ENCODE results near the gene TCFL5. TPM values are rescaled to one million over a fixed set of nuclear protein-coding genes. Genes with fewer than 3 reads are reported as not detected.

Gene TCFL5
- total RNA-seq, 1 donor from 2014 or later, result 1.1 TPM

DNA sequence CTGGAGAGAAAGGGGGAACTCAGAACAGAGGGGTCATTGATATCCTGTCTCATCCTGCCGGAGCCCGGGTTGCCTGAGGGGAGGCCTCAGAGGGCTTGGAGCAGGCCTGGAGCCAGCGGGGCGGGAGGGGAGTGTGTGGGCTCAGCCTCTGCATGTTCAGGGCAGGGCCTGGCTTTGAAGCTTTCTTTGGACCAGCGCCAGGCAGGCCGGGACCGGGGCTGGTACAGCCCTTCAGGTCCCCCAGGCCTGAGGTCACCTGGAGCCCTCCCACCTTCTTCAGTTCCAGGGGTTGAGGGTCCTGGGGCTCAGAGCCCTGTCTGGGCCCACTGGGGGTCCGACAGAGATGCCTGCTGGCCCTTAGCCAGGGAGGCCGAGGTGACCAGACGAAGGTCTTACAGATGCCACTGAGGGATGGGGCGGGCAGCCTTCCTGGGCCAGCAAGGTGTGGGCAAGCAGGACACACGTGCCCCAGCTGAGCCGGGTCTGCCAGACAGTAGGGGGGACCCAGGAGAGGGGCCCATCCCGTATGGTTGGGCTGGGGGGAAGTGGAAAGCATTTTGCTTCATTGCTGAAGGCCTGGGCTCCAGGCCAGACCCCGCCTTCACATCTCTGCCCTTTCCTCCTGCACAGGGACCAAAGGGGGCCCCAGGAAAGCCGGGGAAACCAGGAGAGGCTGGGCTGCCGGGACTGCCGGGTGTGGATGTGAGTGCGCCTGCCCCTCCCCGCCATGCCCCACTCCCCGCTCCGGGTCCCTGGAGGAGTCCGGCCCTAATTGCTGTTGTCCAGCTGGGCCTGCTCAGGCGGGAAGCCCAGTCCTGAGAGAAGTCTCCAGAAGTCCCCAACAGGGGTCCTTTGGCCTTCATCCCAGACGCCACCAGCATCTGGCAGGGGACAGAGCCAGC, 42.8 kb downstream of the TCFL5 start:
- Histone ChIP-seq H3K4me3 (peak overlapping the region in 1 of 2 donors; percentile 21), H3K36me3 (peaks cover 0 to under 1% of the 10 kb centered on the region in 2 donors), H3K27ac (peak overlapping the region; percentile 1 to 5), H3K4me1 (peaks cover 20 to 39% of the 10 kb centered on the region in 2 donors), H3K27me3 (peaks cover 17% of the 10 kb centered on the region), H3K9me3 (no peaks in the 10 kb centered on the region)
- peak in 1 of 2 donors; percentile 83 for DNase-seq (ENCODE audit: low spot score in 2 of 2)
- intact Hi-C loops (cut with DNase I), result no loop called here
- TF ChIP-seq, protein P1, sequence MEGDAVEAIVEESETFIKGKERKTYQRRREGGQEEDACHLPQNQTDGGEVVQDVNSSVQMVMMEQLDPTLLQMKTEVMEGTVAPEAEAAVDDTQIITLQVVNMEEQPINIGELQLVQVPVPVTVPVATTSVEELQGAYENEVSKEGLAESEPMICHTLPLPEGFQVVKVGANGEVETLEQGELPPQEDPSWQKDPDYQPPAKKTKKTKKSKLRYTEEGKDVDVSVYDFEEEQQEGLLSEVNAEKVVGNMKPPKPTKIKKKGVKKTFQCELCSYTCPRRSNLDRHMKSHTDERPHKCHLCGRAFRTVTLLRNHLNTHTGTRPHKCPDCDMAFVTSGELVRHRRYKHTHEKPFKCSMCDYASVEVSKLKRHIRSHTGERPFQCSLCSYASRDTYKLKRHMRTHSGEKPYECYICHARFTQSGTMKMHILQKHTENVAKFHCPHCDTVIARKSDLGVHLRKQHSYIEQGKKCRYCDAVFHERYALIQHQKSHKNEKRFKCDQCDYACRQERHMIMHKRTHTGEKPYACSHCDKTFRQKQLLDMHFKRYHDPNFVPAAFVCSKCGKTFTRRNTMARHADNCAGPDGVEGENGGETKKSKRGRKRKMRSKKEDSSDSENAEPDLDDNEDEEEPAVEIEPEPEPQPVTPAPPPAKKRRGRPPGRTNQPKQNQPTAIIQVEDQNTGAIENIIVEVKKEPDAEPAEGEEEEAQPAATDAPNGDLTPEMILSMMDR (IDR thresholded peaks at IDR 0.05), result no peak

DNA sequence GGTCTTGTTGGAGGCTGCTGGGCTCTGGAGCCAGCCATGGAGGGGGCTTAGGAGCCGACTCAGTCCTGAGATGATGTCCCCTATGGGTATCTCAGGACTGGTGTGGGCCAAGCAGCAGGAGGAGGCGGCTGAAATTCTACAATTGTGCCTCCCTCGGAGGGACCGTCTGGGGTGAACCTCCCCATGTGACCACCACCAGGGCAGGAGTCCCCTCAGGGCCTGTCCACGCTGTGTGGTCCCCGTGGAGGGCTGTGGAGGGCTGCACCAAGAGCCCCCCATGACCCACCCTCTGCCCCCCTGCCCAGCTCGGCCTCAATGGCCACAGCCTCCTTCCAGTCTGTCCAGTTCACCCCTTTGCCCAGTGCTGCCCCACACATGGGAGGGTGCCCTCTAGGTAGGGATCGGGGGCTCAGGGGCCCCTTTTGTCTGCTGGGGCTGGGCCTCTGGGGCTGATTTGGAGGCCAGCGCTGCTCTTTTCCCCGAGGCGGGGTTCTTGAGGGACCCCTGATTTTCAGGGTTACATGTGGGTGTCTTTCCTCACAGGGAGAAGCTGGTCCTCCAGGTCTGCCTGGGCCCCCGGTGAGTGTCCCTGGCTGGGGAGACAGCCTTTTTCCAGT, 43.5 kb downstream of the TCFL5 start:
- H3K36me3 ChIP-seq, result peaks cover 4 to 7% of the 10 kb centered on the region in 2 donors
- peaks cover 20 to 37% of the 10 kb centered on the region in 2 donors for H3K4me1 ChIP-seq
- no peak overlapping the region for H3K27ac ChIP-seq
- H3K27me3 ChIP-seq, result peaks cover 17% of the 10 kb centered on the region
- H3K4me3 ChIP-seq, result no peak overlapping the region
- TF ChIP-seq, protein P1 (IDR thresholded peaks at IDR 0.05), result no peak
- H3K9me3 ChIP-seq, result no peaks in the 10 kb centered on the region
- no peak for DNase-seq (ENCODE audit: low spot score in 2 of 2)
- intact Hi-C loops (cut with DNase I), result no loop called here

DNA sequence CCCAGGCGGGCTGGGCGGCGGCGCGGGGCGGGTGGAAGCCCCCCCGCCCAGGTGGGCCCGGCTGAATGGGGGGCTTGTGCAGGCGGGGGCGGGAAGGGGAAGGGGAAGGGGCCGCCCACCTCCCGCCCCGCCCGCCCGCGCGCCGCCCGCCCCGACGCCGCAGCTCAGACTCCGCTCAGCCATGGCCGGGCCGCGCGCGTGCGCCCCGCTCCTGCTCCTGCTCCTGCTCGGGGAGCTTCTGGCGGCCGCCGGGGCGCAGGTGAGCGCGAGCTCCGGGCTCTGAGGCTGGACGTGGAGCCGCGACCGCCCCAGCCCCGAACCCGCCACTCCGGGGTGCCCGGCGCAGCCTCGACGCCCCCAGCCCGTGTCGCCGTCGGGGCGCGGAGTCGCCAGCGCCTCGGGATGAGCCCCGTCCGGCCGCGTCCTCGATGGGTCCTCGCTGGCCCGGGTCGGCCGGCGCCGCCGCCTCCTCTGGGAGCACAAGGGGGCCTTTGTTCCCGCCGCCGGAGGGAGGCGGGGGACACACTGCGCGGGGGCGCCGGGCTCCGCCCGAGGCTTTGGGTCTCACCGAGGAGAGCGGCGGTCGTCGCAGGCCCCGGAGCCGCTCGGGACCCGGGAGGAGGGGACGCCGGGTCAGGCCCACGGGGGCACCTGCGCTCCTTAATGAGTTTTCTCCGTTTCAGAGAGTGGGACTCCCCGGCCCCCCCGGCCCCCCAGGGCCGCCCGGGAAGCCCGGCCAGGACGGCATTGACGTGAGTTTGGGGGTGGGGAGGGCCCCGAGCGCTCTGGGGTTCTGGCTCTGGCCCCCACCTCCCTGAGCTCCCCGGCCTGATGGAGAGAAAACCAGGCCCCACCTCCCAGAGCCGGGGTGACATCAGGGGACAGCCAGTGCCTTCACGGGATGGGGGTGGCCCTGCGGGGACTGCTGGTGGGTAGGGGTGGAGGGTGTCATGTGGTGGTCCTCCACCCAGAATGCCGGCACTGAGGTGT, 44.4 kb downstream of the TCFL5 start, which contains the start of gene COL9A3:
Gene COL9A3, plus strand, starts transcription at position 167 of the 990 bp plus-strand sequence. Its CDS starts 15 bp downstream, at position 182.
- Histone ChIP-seq H3K27ac (no peak within 1 kb of the TSS), H3K36me3 (peaks cover 12 to 16% of the 10 kb centered on the region in 2 donors), H3K4me1 (peaks cover 20 to 37% of the 10 kb centered on the region in 2 donors), H3K4me3 (peak within 1 kb of the TSS; percentile 53 to 63), H3K27me3 (peaks cover 17% of the 10 kb centered on the region), H3K9me3 (no peaks in the 10 kb centered on the region)
- intact Hi-C loops (cut with DNase I), result no loop called here
- no peak for DNase-seq (ENCODE audit: low spot score in 2 of 2)
- TF ChIP-seq, protein P1 (IDR thresholded peaks at IDR 0.05), result no peak

DNA sequence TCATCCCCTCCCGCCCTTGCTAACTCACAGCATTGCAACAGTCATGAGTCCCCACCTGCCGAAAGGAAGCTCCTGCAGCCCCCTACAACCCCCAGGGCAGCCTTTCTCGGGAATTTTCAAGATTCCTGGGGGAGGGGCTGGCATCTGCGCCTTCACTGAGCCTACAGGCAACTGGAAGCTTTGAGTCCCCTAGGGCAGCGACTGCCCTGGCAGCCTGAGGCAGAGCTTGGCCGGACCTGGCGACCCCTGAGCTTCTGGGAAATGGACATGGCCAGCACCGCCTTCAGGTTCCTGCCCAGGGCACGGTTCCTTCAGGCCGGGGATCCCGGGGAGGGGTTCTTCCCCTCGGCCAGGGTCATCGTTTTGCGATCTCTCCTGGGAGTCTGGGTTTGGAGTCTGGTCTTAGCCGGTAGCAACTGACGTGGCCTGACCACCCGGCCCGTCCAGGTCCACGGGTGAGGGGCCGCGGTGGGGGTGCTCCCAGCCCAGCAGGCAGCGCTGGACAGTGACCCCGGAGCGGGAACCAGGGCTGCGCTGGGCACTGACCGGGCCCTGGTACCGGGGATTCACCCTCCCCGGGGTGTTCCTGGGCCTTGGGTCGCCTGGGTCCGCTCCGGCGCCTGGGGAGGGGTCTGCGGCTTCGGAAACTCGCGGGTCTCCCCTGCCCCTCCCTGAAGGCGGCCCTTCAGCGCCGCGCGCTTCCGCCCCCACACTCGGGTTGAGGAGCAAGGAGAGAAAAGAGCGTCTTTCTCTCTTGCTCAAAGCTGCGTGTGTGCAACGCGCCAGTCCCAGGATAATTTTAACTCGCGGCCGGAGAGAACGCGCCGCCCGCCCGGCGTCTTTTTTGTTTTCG, 45.4 kb downstream of the TCFL5 start:
- DNase-seq (ENCODE audit: low spot score in 2 of 2), result no peak
- H3K4me3 ChIP-seq, result peak overlapping the region; percentile 53 to 63
- peaks cover 17% of the 10 kb centered on the region for H3K27me3 ChIP-seq
- TF ChIP-seq, protein P1 (IDR thresholded peaks at IDR 0.05), result no peak
- H3K27ac ChIP-seq, result no peak overlapping the region
- intact Hi-C loops (cut with DNase I), result no loop called here
- H3K36me3 ChIP-seq, result peaks cover 22 to 25% of the 10 kb centered on the region in 2 donors
- peaks cover 20 to 37% of the 10 kb centered on the region in 2 donors for H3K4me1 ChIP-seq
- H3K9me3 ChIP-seq, result no peaks in the 10 kb centered on the region
